Lung (tissue), 16 donors: ENCODE data around the gene MARF1. TPM values are rescaled to one million over a fixed set of nuclear protein-coding genes. Genes with fewer than 3 reads are reported as not detected.
A peak's percentile ranks its signal among the peaks of the same experiment; 100 is the strongest.
"Not testable (repeated sequence)": the region's sequence is repeated elsewhere in the genome, so short reads cannot be mapped to it uniquely, and the experiment has no call there.

Experiments
- ATAC-seq: fragments of 200-7000 bp; cut with Tn5 transposase; one replicate; pipeline ENCODE4 v1.9.1; 2020; ENCODE audit warnings: moderate number of reproducible peaks; ENCODE audit not compliant: insufficient read depth, low FRiP score
- DNase-seq, 3 donors: peaks; one replicate each; pipeline ENCODE4 v3.0.0-alpha.2; 2013 to 2017
- H3K27ac ChIP-seq, 2 donors: one replicate each; pipeline ENCODE4 v1.5.1; 2013; ENCODE audit warnings: mild to moderate bottlenecking in 2 of 2, moderate library complexity in 2 of 2, control low read depth in 1 of 2, inconsistent platforms in 1 of 2, low read depth in 1 of 2, low read length in 1 of 2
- H3K27me3 ChIP-seq, 3 donors: one replicate each; pipeline ENCODE4 v1.5.1; 2013; ENCODE audit warnings: low read length in 2 of 3; ENCODE audit not compliant: control insufficient read depth in 3 of 3, insufficient read depth in 3 of 3
- H3K36me3 ChIP-seq, 4 donors: one replicate each; pipeline ENCODE4 v1.5.1; 2013; ENCODE audit warnings: low read length in 4 of 4, mild to moderate bottlenecking in 1 of 4, moderate library complexity in 1 of 4; ENCODE audit not compliant: control insufficient read depth in 4 of 4, insufficient read depth in 4 of 4
- H3K4me1 ChIP-seq, 5 donors: one replicate each; pipeline ENCODE4 v1.5.1; 2013; ENCODE audit warnings: low read length in 5 of 5, mild to moderate bottlenecking in 2 of 5, moderate library complexity in 1 of 5; ENCODE audit not compliant: control insufficient read depth in 5 of 5, insufficient read depth in 5 of 5
- H3K4me3 ChIP-seq: one replicate; pipeline ENCODE4 v1.5.1; 2013; ENCODE audit warnings: mild to moderate bottlenecking, control low read depth, moderate library complexity
- H3K9ac ChIP-seq, 2 donors: one replicate each; pipeline ENCODE4 v1.5.1; 2013; ENCODE audit warnings: low read length in 2 of 2, control low read depth in 1 of 2; ENCODE audit not compliant: insufficient read depth in 1 of 2
- H3K9me3 ChIP-seq, 4 donors: one replicate each; pipeline ENCODE4 v1.5.1; 2013; ENCODE audit warnings: low read length in 3 of 4, mild to moderate bottlenecking in 1 of 4, moderate library complexity in 1 of 4; ENCODE audit not compliant: control insufficient read depth in 4 of 4, insufficient read depth in 3 of 4
- WGBS, 2 donors: extraction: QIAGEN DNeasy Blood & Tissue Kit; methylation state at CpG; one replicate each; pipeline ENCODE4 v1.1.7; 2013; 5-methylcytosine and 5-hydroxymethylcytosine counted together
- long read RNA-seq, 5 donors: transcript quantifications; one replicate each; lab custom pipeline, GENCODE V29; 2026
- polyA plus RNA-seq, 2 donors: library from polyadenylated mRNA; stranded (reverse); fragments of 200-250 nt; gene quantifications; one replicate each; pipeline ENCODE4 v1.2.1, GENCODE V29; 2013
- total RNA-seq, 2 donors: library from RNA; depleted of rRNA in 1 of 2; stranded (reverse); fragments of >200 nt in 1 of 2; gene quantifications; one replicate each; pipeline ENCODE4 v1.2.1, GENCODE V29; 2014 to 2021
- TF ChIP-seq, protein P1 (sequence below): IDR thresholded peaks from 2 replicates; pipeline ENCODE4 v1.5.1; 2012; ENCODE audit warnings: mild to moderate bottlenecking; ENCODE audit errors: control extremely low read depth, extremely low read depth
- donor health status: control.
- donor health status: control.
- donor health status: Bipolar disorder and iron deficiency.
- donor health status: healthy.
- donor health status: DM: yes; HTN: yes; CAD: no.

Gene MARF1, protein sequence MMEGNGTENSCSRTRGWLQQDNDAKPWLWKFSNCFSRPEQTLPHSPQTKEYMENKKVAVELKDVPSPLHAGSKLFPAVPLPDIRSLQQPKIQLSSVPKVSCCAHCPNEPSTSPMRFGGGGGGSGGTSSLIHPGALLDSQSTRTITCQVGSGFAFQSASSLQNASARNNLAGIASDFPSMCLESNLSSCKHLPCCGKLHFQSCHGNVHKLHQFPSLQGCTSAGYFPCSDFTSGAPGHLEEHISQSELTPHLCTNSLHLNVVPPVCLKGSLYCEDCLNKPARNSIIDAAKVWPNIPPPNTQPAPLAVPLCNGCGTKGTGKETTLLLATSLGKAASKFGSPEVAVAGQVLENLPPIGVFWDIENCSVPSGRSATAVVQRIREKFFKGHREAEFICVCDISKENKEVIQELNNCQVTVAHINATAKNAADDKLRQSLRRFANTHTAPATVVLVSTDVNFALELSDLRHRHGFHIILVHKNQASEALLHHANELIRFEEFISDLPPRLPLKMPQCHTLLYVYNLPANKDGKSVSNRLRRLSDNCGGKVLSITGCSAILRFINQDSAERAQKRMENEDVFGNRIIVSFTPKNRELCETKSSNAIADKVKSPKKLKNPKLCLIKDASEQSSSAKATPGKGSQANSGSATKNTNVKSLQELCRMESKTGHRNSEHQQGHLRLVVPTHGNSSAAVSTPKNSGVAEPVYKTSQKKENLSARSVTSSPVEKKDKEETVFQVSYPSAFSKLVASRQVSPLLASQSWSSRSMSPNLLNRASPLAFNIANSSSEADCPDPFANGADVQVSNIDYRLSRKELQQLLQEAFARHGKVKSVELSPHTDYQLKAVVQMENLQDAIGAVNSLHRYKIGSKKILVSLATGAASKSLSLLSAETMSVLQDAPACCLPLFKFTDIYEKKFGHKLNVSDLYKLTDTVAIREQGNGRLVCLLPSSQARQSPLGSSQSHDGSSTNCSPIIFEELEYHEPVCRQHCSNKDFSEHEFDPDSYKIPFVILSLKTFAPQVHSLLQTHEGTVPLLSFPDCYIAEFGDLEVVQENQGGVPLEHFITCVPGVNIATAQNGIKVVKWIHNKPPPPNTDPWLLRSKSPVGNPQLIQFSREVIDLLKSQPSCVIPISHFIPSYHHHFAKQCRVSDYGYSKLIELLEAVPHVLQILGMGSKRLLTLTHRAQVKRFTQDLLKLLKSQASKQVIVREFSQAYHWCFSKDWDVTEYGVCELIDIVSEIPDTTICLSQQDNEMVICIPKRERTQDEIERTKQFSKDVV (N-terminal part only)
- total RNA-seq (10 to 100 TPM; 65.1 to 72.1 TPM), polyA plus RNA-seq (10 to 100 TPM; 18.0 to 18.8 TPM)
- long read RNA-seq, donor 1, full-length matches to known transcripts = 10 of 25 reads
- long read RNA-seq, donor 1, partial matches to known transcripts = 15 of 25 reads
- long read RNA-seq, donor 1, other reads (novel, unspliced or antisense) = 0 of 25 reads
- long read RNA-seq, donor 2, full-length matches to known transcripts = 3 of 12 reads
- long read RNA-seq, donor 2, partial matches to known transcripts = 9 of 12 reads
- long read RNA-seq, donor 2, other reads (novel, unspliced or antisense) = 0 of 12 reads
- long read RNA-seq, donor 3, full-length matches to known transcripts = 13 of 19 reads
- long read RNA-seq, donor 3, partial matches to known transcripts = 6 of 19 reads
- long read RNA-seq, donor 3, other reads (novel, unspliced or antisense) = 0 of 19 reads
- long read RNA-seq, donor 4, transcript MARF1-209 (2 exons, 489 nt) = major isoform, 5 of 14 reads
- long read RNA-seq, donor 4, partial matches to known transcripts = 9 of 14 reads
- long read RNA-seq, donor 4, other reads (novel, unspliced or antisense) = 0 of 14 reads
- long read RNA-seq, donor 5, full-length matches to known transcripts = 16 of 41 reads
- long read RNA-seq, donor 5, partial matches to known transcripts = 25 of 41 reads
- long read RNA-seq, donor 5, other reads (novel, unspliced or antisense) = 0 of 41 reads

DNA sequence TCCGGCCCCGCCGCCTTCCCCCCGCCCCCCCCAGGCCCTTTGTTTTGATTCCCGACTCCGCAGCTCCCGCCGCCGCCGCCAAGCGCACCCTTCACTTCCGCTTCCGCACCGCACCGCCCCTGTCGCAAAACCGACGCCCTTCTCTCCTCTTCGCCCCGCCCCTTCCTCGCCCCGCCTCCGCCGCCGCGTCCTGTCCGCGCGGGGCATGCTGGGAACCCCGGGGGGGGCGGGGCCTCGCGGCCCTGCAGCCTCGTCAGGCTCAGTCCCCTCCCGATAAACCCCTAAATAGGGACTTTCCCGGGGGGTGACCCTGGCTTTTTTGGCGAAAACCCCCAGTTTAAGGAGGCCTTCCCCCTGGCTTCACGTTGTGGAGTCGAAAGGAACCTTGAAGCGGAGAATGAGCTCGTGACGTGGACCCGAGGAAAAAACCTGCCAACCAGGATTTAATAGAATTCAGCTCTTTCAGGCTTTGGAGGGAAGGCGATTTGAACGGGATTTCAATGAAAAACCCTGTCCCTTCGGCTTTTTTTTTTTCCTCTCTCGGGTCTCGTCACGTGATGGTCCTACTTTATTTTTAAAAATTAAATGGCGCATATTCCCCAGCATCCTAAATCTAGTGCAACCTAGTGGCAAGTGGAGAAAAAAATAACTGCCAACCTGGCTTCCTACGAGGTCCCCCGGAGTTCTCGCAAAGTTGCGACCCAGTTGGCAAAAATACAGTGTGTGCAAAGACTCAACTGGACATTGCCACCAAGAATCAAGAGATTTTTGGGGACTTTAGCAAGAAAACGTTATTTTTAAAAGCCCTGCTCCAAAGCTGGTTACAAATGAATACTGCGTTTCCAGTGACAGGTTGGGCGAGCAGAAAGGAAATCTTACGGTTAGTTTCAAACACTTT, at the start of gene MARF1:
TSS of gene MARF1 (minus strand) at position 107 of the 898 bp plus-strand sequence. CDS start 3,921 bp downstream, outside the sequence.
- Histone ChIP-seq H3K9me3 (no peaks in the 10 kb centered on the region), H3K4me1 (peaks cover 0 to 21% (median 10%) of the 10 kb centered on the region in 5 donors), H3K36me3 (peaks cover 4 to 12% (median 9%) of the 10 kb centered on the region in 4 donors), H3K9ac (peak within 1 kb of the TSS; percentile 96 to 100), H3K27me3 (no peaks in the 10 kb centered on the region), H3K4me3 (peak within 1 kb of the TSS; percentile 97), H3K27ac (peak within 1 kb of the TSS; percentile 99 to 100)
- DNase-seq (peak; percentile 98), ATAC-seq (peak; percentile 97)
- TF ChIP-seq, protein P1, sequence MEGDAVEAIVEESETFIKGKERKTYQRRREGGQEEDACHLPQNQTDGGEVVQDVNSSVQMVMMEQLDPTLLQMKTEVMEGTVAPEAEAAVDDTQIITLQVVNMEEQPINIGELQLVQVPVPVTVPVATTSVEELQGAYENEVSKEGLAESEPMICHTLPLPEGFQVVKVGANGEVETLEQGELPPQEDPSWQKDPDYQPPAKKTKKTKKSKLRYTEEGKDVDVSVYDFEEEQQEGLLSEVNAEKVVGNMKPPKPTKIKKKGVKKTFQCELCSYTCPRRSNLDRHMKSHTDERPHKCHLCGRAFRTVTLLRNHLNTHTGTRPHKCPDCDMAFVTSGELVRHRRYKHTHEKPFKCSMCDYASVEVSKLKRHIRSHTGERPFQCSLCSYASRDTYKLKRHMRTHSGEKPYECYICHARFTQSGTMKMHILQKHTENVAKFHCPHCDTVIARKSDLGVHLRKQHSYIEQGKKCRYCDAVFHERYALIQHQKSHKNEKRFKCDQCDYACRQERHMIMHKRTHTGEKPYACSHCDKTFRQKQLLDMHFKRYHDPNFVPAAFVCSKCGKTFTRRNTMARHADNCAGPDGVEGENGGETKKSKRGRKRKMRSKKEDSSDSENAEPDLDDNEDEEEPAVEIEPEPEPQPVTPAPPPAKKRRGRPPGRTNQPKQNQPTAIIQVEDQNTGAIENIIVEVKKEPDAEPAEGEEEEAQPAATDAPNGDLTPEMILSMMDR = peak; percentile 30
- 0% methylated on average over 56 to 58 of the region's 58 CpGs for WGBS, 2 donors

DNA sequence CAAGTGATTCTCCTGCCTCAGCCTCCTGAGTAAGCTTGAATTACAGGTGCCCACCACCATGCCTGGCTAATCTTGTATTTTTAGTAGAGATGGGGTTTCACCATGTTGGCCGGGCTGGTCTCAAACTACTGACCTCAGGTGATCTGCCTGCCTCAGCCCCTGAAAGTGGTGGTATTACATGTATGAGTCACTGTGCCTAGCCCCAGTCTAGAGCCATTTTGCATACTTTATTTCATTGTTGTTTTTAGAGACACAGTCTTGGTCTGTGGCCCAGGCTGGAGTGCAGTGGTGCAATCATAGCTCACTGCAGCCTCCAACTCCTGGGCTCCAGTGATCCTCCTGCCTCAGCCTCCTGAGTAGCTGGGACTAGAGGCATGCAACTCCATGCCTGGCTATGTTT, 49.6 kb upstream of the MARF1 start:
- not testable (repeated sequence) for DNase-seq, ATAC-seq, H3K4me1 ChIP-seq, H3K9ac ChIP-seq, H3K9me3 ChIP-seq, H3K27ac ChIP-seq, H3K27me3 ChIP-seq, H3K4me3 ChIP-seq
- 94 to 95% methylated on average over 1 of the region's 1 CpG for WGBS, 2 donors
- H3K36me3 ChIP-seq = peaks cover 26 to 52% (median 47%) of the 10 kb centered on the region in 4 donors

DNA sequence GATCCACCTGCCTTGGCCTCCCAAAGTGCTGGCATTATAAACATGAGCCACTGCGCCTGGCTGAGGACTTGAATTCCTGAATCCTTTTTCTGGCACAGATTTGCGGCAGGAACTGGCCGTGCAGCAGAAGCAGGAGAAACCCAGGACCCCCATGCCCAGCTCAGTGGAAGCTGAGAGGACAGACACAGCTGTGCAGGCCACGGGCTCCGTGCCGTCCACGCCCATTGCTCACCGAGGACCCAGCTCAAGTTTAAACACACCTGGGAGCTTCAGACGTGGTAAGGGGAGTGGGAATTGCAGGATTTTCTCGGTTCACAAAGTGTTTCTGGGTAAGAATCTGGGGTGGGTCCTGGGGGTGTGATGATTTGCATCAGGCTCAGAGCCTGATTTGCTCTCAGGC, 48.1 kb upstream of the MARF1 start:
- Histone ChIP-seq H3K4me3 (no peak overlapping the region), H3K27ac (no peak overlapping the region), H3K4me1 (peaks cover 0 to 2% (median 0%) of the 10 kb centered on the region in 5 donors), H3K36me3 (peaks cover 16 to 52% (median 43%) of the 10 kb centered on the region in 4 donors), H3K9ac (no peak overlapping the region), H3K27me3 (no peaks in the 10 kb centered on the region), H3K9me3 (no peaks in the 10 kb centered on the region)
- DNase-seq (no peak), ATAC-seq (no peak)
- 94 to 97% methylated on average over 10 of the region's 10 CpGs for WGBS, 2 donors
- TF ChIP-seq, protein P1 = no peak
